ENCODE measurements around the gene SP1. TPM values are rescaled to one million over a fixed set of nuclear protein-coding genes. Genes with fewer than 3 reads are reported as not detected.

SP1 gene
- total and polyA plus RNA-seq, 9 of the 15 experiments (the other 6 are each of a cell fraction or from before 2014, with no cell fraction given): 8.0 to 65.5 (median 41.6) TPM

GRCh38 chr12:53380104-53380793 lies at the start of gene SP1 (continued):
- TF ChIP-seq KLF1 (tag; IDR thresholded peaks at IDR 0.05) (no peak), ZSCAN29 (IDR thresholded peaks at IDR 0.05) (no peak), CBX2 (IDR thresholded peaks at IDR 0.05; ENCODE audit: insufficient read depth, low read length, poor library complexity, severe bottlenecking) (no peak), ILF3 (IDR thresholded peaks at IDR 0.05; ENCODE audit: borderline replicate concordance) (0 out of 2 replicates have a peak, but pooled peaks have one; percentile 59), SLC30A9 (CRISPR knock-in tag; IDR thresholded peaks at IDR 0.05) (no peak), DNMT1 (IDR thresholded peaks at IDR 0.05) (no peak), TEAD4 (IDR thresholded peaks at IDR 0.05; ENCODE audit: low read length) (no peak), TEAD4 (CRISPR knock-in tag; IDR thresholded peaks at IDR 0.05; ENCODE audit: borderline replicate concordance) (no peak), BACH1 (tag; IDR thresholded peaks at IDR 0.05) (no peak), TEAD1 (CRISPR knock-in tag; IDR thresholded peaks at IDR 0.05) (no peak), BRF1 (IDR thresholded peaks at IDR 0.05; ENCODE audit: borderline replicate concordance, extremely low read depth, insufficient read length) (no peak), FOXK1 (CRISPR knock-in tag; IDR thresholded peaks at IDR 0.05; ENCODE audit: borderline replicate concordance) (no peak), SRSF9 (IDR thresholded peaks at IDR 0.05; ENCODE audit: borderline replicate concordance, low read depth, low read length) (no peak), SMAD3 (CRISPR knock-in tag; conservative IDR thresholded peaks at IDR 0.05) (no peak), MYC (IDR thresholded peaks at IDR 0.05; ENCODE audit: low read depth, low read length) (peak; percentile 7; the same call in 1 of the 2 replicates), MYC (CRISPR knock-in tag; IDR thresholded peaks at IDR 0.05; ENCODE audit: borderline replicate concordance, low read depth) (no peak), NCOR1 (IDR thresholded peaks at IDR 0.05) (no peak), ZBTB1 (CRISPR knock-in tag; IDR thresholded peaks at IDR 0.05; ENCODE audit: borderline replicate concordance, low read depth) (no peak), ZNF174 (CRISPR knock-in tag; IDR thresholded peaks at IDR 0.05) (no peak), NCOA4 (IDR thresholded peaks at IDR 0.05; ENCODE audit: partially characterized antibody) (no peak), TAF7 (tag; IDR thresholded peaks at IDR 0.05) (no peak), DPF2 (IDR thresholded peaks at IDR 0.05) (no peak), ZBTB8A (IDR thresholded peaks at IDR 0.05; ENCODE audit: partially characterized antibody) (no peak)
- TF ChIP-seq, protein P1, sequence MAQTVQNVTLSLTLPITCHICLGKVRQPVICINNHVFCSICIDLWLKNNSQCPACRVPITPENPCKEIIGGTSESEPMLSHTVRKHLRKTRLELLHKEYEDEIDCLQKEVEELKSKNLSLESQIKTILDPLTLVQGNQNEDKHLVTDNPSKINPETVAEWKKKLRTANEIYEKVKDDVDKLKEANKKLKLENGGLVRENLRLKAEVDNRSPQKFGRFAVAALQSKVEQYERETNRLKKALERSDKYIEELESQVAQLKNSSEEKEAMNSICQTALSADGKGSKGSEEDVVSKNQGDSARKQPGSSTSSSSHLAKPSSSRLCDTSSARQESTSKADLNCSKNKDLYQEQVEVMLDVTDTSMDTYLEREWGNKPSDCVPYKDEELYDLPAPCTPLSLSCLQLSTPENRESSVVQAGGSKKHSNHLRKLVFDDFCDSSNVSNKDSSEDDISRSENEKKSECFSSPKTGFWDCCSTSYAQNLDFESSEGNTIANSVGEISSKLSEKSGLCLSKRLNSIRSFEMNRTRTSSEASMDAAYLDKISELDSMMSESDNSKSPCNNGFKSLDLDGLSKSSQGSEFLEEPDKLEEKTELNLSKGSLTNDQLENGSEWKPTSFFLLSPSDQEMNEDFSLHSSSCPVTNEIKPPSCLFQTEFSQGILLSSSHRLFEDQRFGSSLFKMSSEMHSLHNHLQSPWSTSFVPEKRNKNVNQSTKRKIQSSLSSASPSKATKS (CRISPR knock-in tag; IDR thresholded peaks at IDR 0.05): no peak
- TF ChIP-seq, protein P2, sequence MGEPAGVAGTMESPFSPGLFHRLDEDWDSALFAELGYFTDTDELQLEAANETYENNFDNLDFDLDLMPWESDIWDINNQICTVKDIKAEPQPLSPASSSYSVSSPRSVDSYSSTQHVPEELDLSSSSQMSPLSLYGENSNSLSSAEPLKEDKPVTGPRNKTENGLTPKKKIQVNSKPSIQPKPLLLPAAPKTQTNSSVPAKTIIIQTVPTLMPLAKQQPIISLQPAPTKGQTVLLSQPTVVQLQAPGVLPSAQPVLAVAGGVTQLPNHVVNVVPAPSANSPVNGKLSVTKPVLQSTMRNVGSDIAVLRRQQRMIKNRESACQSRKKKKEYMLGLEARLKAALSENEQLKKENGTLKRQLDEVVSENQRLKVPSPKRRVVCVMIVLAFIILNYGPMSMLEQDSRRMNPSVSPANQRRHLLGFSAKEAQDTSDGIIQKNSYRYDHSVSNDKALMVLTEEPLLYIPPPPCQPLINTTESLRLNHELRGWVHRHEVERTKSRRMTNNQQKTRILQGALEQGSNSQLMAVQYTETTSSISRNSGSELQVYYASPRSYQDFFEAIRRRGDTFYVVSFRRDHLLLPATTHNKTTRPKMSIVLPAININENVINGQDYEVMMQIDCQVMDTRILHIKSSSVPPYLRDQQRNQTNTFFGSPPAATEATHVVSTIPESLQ (CRISPR knock-in tag; IDR thresholded peaks at IDR 0.05): no peak
